Stomach (tissue), 9 donors: ENCODE results near the gene LRRC9. TPM values are rescaled to one million over a fixed set of nuclear protein-coding genes. Genes with fewer than 3 reads are reported as not detected.

Source experiments
- DNase-seq, 2 donors: peaks; one replicate each; pipeline versions ENCODE4 v3.0.0 to v3.0.0-alpha.2; 2013 to 2019
- H3K27ac ChIP-seq, 5 donors: fragments of 200-600 bp in 4 of 5; sonication (generic) in 4 of 5; one replicate each; pipeline ENCODE4 v1.5.1; 2013 to 2019; ENCODE audit warnings: mild to moderate bottlenecking in 1 of 5, moderate library complexity in 1 of 5
- H3K27me3 ChIP-seq, 3 donors: fragments of 200-600 bp; sonication (generic); one replicate each; pipeline ENCODE4 v1.5.1; 2017 to 2019; ENCODE audit warnings: mixed run types in 1 of 3
- H3K36me3 ChIP-seq, 4 donors: fragments of 200-600 bp; sonication (generic); 1 replicate in 3 of 4; 2 replicates in 1 of 4; pipeline ENCODE4 v1.5.1; 2016 to 2019
- H3K4me1 ChIP-seq, 4 donors: fragments of 200-600 bp; sonication (generic); one replicate each; pipeline ENCODE4 v1.5.1; 2016 to 2019
- H3K4me3 ChIP-seq, 4 donors: fragments of 200-600 bp; sonication (generic) in 3 of 4; one replicate each; pipeline ENCODE4 v1.5.1; 2016 to 2019; ENCODE audit warnings: mild to moderate bottlenecking in 1 of 4
- H3K9me3 ChIP-seq, 4 donors: fragments of 200-600 bp; sonication (generic); one replicate each; pipeline ENCODE4 v1.5.1; 2016 to 2019
- EP300 ChIP-seq: sonication (generic); formaldehyde crosslinking; IDR thresholded peaks from one replicate; pipeline ENCODE4 v1.6.1; 2017; ENCODE audit warnings: antibody characterized with exemption
- POLR2A ChIP-seq, 4 donors: fragments of 450-650 bp; IDR thresholded peaks; one replicate each; pipeline ENCODE4 v1.6.1; 2016; ENCODE audit warnings: antibody characterized with exemption in 4 of 4, control low read depth in 2 of 4, mild to moderate bottlenecking in 1 of 4, moderate library complexity in 1 of 4
- POLR2AphosphoS5 ChIP-seq, 3 donors: sonication (generic); formaldehyde crosslinking; IDR thresholded peaks; one replicate each; pipeline ENCODE4 v1.6.1; 2016; ENCODE audit warnings: antibody characterized with exemption in 3 of 3
- WGBS, 5 donors: extraction: QIAGEN DNeasy Blood & Tissue Kit in 3 of 5; methylation state at CpG; one replicate each; pipeline versions ENCODE4 v1.1.5 to v1.1.7; 2013 to 2018; 5-methylcytosine and 5-hydroxymethylcytosine counted together
- intact Hi-C: fragments of 100-400 bp; cut with DNase I; formaldehyde crosslinking; loops from one replicate; pipeline ENCODE4 v1.15.1; 2023; ENCODE audit warnings: low total_unique reads
- polyA plus RNA-seq, 3 donors: library from polyadenylated mRNA; stranded (reverse); fragments of 200-250 nt; gene quantifications; one replicate each; pipeline ENCODE4 v1.2.3, GENCODE V29; 2013
- total RNA-seq, 5 donors: library from RNA; depleted of rRNA; stranded (reverse); fragments of >200 nt; gene quantifications; one replicate each; pipeline versions ENCODE4 v1.1.0 to v1.2.3, GENCODE V29; 2014 to 2016
- TF ChIP-seq, protein P1 (sequence below), 7 experiments: fragments of 450-650 bp in 4 of 7; fragments of 200-600 bp in 3 of 7; sonication (generic) in 3 of 7; IDR thresholded peaks; one replicate each; pipeline ENCODE4 v1.5.1; 2016 to 2019; ENCODE audit warnings: antibody characterized with exemption in 7 of 7, control low read depth in 2 of 7, mild to moderate bottlenecking in 1 of 7
- donor health status: healthy with polysubstance abuse.
- donor health status: Bipolar disorder and iron deficiency.
- donor health status: healthy.

The LRRC9 gene
- total and polyA plus RNA-seq, 8 donors: not detected

DNA sequence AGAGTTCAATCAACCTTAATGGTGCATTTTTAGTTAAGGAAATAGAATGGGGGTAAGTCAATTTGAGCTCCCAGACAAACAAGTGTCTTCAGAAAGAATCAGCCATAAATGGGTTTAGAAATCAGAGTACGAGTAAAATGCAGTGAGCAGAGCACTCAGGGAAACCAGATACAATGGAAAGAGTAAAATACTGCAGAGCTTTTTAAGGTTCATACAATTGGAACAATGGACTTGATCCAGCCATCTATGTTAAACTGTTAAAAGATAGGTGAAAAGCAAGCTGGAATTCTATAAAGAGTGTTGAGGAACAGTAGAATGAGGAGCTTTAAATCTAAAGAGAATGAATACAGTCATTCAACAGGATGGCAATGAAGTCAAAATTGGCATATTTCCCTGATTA lies 147.9 kb downstream of the LRRC9 start:
- intact Hi-C loops: loop anchor here (10.0 kb wide), 1 partner anchor 117 kb away; no protein-coding TSS in a partner anchor
- TF ChIP-seq POLR2AphosphoS5 (IDR thresholded peaks at IDR 0.05) (no peak), POLR2A (IDR thresholded peaks at IDR 0.05) (no peak), EP300 (no peak)
- TF ChIP-seq, protein P1, sequence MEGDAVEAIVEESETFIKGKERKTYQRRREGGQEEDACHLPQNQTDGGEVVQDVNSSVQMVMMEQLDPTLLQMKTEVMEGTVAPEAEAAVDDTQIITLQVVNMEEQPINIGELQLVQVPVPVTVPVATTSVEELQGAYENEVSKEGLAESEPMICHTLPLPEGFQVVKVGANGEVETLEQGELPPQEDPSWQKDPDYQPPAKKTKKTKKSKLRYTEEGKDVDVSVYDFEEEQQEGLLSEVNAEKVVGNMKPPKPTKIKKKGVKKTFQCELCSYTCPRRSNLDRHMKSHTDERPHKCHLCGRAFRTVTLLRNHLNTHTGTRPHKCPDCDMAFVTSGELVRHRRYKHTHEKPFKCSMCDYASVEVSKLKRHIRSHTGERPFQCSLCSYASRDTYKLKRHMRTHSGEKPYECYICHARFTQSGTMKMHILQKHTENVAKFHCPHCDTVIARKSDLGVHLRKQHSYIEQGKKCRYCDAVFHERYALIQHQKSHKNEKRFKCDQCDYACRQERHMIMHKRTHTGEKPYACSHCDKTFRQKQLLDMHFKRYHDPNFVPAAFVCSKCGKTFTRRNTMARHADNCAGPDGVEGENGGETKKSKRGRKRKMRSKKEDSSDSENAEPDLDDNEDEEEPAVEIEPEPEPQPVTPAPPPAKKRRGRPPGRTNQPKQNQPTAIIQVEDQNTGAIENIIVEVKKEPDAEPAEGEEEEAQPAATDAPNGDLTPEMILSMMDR (IDR thresholded peaks at IDR 0.05): no peak
- no peak overlapping the region for H3K4me3 ChIP-seq
- no peak overlapping the region for H3K27ac ChIP-seq
- no peaks in the 10 kb centered on the region for H3K36me3 ChIP-seq
- no peaks in the 10 kb centered on the region for H3K4me1 ChIP-seq
- no peaks in the 10 kb centered on the region for H3K27me3 ChIP-seq
- H3K9me3 ChIP-seq: no peaks in the 10 kb centered on the region
- 86 to 97% (median 93%) methylated on average over 1 of the region's 1 CpG for WGBS, 5 donors
- no peak for DNase-seq

DNA sequence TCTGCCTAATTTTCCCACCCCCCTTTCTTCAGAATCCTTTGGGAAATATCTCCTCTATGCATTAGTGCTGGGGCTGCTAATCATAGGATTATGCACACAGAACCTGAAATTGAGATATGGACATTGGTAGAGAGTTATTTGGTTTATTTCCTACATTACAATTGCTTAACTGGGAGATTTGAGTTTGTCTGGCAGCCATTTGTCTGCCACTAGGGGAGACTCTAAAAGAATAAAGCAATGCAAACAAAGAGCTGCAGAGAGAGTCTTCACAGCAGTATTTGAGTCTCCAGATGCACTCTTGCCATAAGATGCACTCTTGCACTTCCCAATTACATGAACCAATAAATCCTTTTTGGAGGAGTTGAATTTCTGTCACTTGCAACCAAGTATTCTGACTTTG lies 159.8 kb downstream of the LRRC9 start:
- Histone ChIP-seq H3K27me3 (no peaks in the 10 kb centered on the region), H3K36me3 (no peaks in the 10 kb centered on the region), H3K4me3 (no peak overlapping the region), H3K9me3 (peaks cover 0 to 10% (median 0%) of the 10 kb centered on the region in 4 donors), H3K27ac (no peak overlapping the region), H3K4me1 (no peaks in the 10 kb centered on the region)
- no peak for DNase-seq
- intact Hi-C loops: no loop called here
- TF ChIP-seq EP300 (no peak), POLR2A (IDR thresholded peaks at IDR 0.05) (no peak), POLR2AphosphoS5 (IDR thresholded peaks at IDR 0.05) (no peak)
- TF ChIP-seq, protein P1 (IDR thresholded peaks at IDR 0.05): no peak

DNA sequence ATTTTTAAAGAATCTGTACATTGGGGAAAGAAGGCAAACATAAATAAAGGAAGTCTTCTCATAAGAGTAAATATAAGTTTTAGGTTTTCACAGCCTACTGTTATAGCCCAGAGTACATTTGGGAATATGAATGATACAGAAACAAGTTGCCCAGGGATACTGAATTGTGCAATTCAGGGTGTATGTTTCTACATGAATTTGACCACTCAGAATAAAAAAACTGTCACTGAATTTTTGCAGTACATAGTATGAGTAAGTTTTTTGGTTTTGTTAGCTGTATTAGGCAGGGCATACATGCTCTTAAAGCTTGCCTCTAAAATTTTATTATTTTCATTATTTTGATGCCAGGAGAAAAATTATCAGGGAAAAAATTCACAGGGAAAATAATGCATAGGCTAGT lies 165.1 kb downstream of the LRRC9 start:
- Histone ChIP-seq H3K36me3 (no peaks in the 10 kb centered on the region), H3K27me3 (no peaks in the 10 kb centered on the region), H3K9me3 (no peaks in the 10 kb centered on the region), H3K4me3 (no peak overlapping the region), H3K4me1 (no peaks in the 10 kb centered on the region), H3K27ac (no peak overlapping the region)
- intact Hi-C loops: no loop called here
- DNase-seq: no peak
- no peak for TF ChIP-seq EP300
- no peak for TF ChIP-seq POLR2AphosphoS5 (IDR thresholded peaks at IDR 0.05)

DNA sequence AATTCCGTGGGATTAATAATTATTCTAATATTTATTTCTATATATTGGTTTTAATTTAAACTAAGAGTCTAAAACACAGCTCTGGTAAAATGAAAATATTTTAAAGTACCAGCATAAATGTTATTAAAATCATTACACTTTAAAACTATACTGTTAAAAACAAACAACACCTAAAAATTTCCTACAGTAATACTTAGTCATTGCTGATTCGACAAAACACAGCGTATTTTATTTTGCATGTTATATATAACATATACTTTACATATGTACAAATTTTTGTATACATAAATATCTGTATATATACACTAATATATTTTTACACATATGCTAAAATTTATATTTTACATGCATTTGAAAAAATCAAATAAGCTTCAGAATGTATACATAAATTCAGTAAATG lies 165.7 kb downstream of the LRRC9 start:
- DNase-seq: no peak
- Histone ChIP-seq H3K27me3 (no peaks in the 10 kb centered on the region), H3K4me1 (peaks cover 0 to 2% (median 0%) of the 10 kb centered on the region in 4 donors), H3K9me3 (no peaks in the 10 kb centered on the region), H3K27ac (no peak overlapping the region), H3K4me3 (no peak overlapping the region), H3K36me3 (no peaks in the 10 kb centered on the region)
- TF ChIP-seq EP300 (no peak), POLR2AphosphoS5 (IDR thresholded peaks at IDR 0.05) (no peak), POLR2A (IDR thresholded peaks at IDR 0.05) (no peak)
- TF ChIP-seq, protein P1 (IDR thresholded peaks at IDR 0.05): no peak
- intact Hi-C loops: no loop called here
- WGBS, 5 donors: 92 to 98% (median 96%) methylated on average over 3 of the region's 3 CpGs

DNA sequence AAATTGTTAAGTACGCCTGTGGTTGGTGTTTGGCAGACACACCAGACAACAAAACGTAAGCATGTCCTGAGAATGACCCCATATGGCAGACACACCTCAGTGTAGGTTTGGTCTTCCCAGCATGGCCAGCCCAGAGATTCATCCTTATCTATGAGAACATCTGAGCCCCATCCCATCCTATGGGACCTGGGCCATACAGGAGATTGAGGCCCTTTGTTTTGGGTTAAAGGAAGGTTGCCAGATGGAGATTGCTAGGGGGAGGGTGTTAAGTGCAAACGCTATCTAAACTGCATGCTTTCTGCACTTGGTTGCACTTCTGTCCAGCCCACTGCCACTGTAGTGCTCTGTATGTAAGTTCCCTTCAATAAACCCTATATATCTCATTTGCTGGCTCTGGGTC lies 167.7 kb downstream of the LRRC9 start:
- Histone ChIP-seq H3K36me3 (no peaks in the 10 kb centered on the region), H3K4me1 (peaks cover 0 to 4% (median 0%) of the 10 kb centered on the region in 4 donors), H3K27me3 (no peaks in the 10 kb centered on the region), H3K4me3 (no peak overlapping the region), H3K27ac (no peak overlapping the region), H3K9me3 (no peaks in the 10 kb centered on the region)
- no peak for DNase-seq
- 79 to 90% (median 89%) methylated on average over 3 of the region's 3 CpGs for WGBS, 5 donors
- TF ChIP-seq POLR2A (IDR thresholded peaks at IDR 0.05) (no peak), POLR2AphosphoS5 (IDR thresholded peaks at IDR 0.05) (no peak), EP300 (no peak)
- TF ChIP-seq, protein P1 (IDR thresholded peaks at IDR 0.05): no peak
- intact Hi-C loops: no loop called here
